T-helper 2 cell treated with Interferon-gamma antibody and Interleukin-4, amounts not matched to agents 100 ng/mL and 5 ng/mL, for 36 hours (primary cell): ENCODE results near the gene S100A4. TPM values are rescaled to one million over a fixed set of nuclear protein-coding genes. Genes with fewer than 3 reads are reported as not detected.

ENCODE experiments used
- intact Hi-C: fragments of 100-400 bp; cut with micrococcal nuclease; formaldehyde crosslinking; loops from one replicate; pipeline ENCODE4 v1.15.1; 2023
- total RNA-seq: library from RNA; stranded (reverse); gene quantifications from 2 replicates; pipeline ENCODE4 v1.2.3, GENCODE V29; 2022

The S100A4 gene
- total RNA-seq, 1 donor from 2014 or later = 885 TPM

GRCh38 chr1:153548722-153549688 is 3.4 kb upstream of the S100A4 start, which contains the start of gene S100A3:
S100A3 (minus strand) TSS chr1:153549258; CDS start chr1:153548485, 773 bp downstream.
- intact Hi-C loops = no loop called here

- intact Hi-C loops = no loop called here
Observed at GRCh38 chr1:153547560-153548551, 2.2 kb upstream of the S100A4 start.

- intact Hi-C loops = no loop called here
Observed at GRCh38 chr1:153546796-153547559, 1.4 kb upstream of the S100A4 start.

- intact Hi-C loops = no loop called here
Observed at GRCh38 chr1:153546371-153546770, 765 bp upstream of the S100A4 start.

GRCh38 chr1:153544453-153545066 is 1.0 kb downstream of the S100A4 start:
- intact Hi-C loops = loop anchor here (1.0 kb wide), 2 partner anchors 8 to 22 kb away; no protein-coding TSS in a partner anchor

GRCh38 chr1:153543736-153544135 is 1.9 kb downstream of the S100A4 start:
- intact Hi-C loops = no loop called here

- intact Hi-C loops = no loop called here
Observed at GRCh38 chr1:153542956-153543711, 2.5 kb downstream of the S100A4 start.

GRCh38 chr1:153541641-153542590 is 3.7 kb downstream of the S100A4 start:
- intact Hi-C loops = no loop called here

GRCh38 chr1:153540394-153541361 is 4.9 kb downstream of the S100A4 start, which contains the start of gene S100A5:
S100A5 (minus strand) TSS chr1:153540934; CDS start chr1:153540191, 743 bp downstream.
- intact Hi-C loops = no loop called here

GRCh38 chr1:153539395-153540093 is 6.1 kb downstream of the S100A4 start:
- intact Hi-C loops = loop anchor here (10.0 kb wide), 2 partner anchors 185 to 425 kb away; partner anchors contain the start of genes CREB3L4, INTS3 and SLC39A1

GRCh38 chr1:153538315-153538821 is 7.2 kb downstream of the S100A4 start:
- intact Hi-C loops = loop anchor here (10.0 kb wide), 2 partner anchors 186 to 426 kb away; partner anchors contain the start of genes CREB3L4, INTS3 and SLC39A1

GRCh38 chr1:153537376-153537730 is 8.3 kb downstream of the S100A4 start:
- intact Hi-C loops = loop anchor here (10.0 kb wide), 2 partner anchors 187 to 427 kb away; partner anchors contain the start of genes CREB3L4, INTS3 and SLC39A1

GRCh38 chr1:153536671-153537375 is 8.8 kb downstream of the S100A4 start:
- intact Hi-C loops = loop anchor here (1.0 to 10.0 kb wide), 3 partner anchors 8 to 428 kb away; partner anchors contain the start of genes CREB3L4, INTS3, S100A4 and SLC39A1

- intact Hi-C loops = loop anchor here (1.0 to 10.0 kb wide), 3 partner anchors 9 to 429 kb away; partner anchors contain the start of genes CREB3L4, INTS3, S100A4 and SLC39A1
Observed at GRCh38 chr1:153536012-153536670, 9.5 kb downstream of the S100A4 start.
